HepG2 (cell line): ENCODE data around the gene RBCK1. TPM values are rescaled to one million over a fixed set of nuclear protein-coding genes. Genes with fewer than 3 reads are reported as not detected.

ENCODE experiments used
- AGO2 ChIP-seq: fragments of 200-400 bp; formaldehyde crosslinking; optimal IDR thresholded peaks from 2 replicates; pipeline ENCODE3; 2017; ENCODE audit warnings: mild to moderate bottlenecking, low read depth, low read length, moderate library complexity
- RAD21 ChIP-seq: fragments of 450-650 bp; formaldehyde crosslinking; IDR thresholded peaks from 2 replicates; pipeline ENCODE4 v1.5.0; 2020; ENCODE audit warnings: mild to moderate bottlenecking
- polyA plus RNA-seq, 8 experiments: library from polyadenylated mRNA; depleted of rRNA in 3 of 8; stranded (reverse) in 7 of 8; unstranded in 1 of 8; fragments of >200 nt; fragmentation: Illumina TruSeq in 4 of 8; extraction: Trizol in 4 of 8; gene quantifications; 2 replicates each; pipeline versions ENCODE4 v1.2.1 to v1.2.3, GENCODE V29; 2011 to 2016; ENCODE audit warnings: low read depth in 4 of 8, missing spikeins in 1 of 8, mixed read lengths in 1 of 8; ENCODE audit not compliant: insufficient read depth in 1 of 8
- total RNA-seq, 5 experiments: library from RNA; depleted of rRNA; stranded (reverse); fragments of >200 nt; fragmentation: Illumina TruSeq; extraction: Trizol; gene quantifications; 2 replicates each; pipeline ENCODE4 v1.2.3, GENCODE V29; 2016; ENCODE audit warnings: low read depth in 1 of 5
- TF ChIP-seq, protein P1 (sequence below): sonication (generic); formaldehyde crosslinking; IDR thresholded peaks from 2 replicates; pipeline ENCODE4 v1.5.1; 2020; ENCODE audit warnings: missing genetic modification reagents, mild to moderate bottlenecking, borderline replicate concordance
- TF ChIP-seq, protein P2 (sequence below): sonication (generic); formaldehyde crosslinking; IDR thresholded peaks from 2 replicates; pipeline ENCODE4 v1.4.0; 2020; ENCODE audit warnings: missing genetic modification reagents; ENCODE audit errors: not compliant biosample characterization
- TF ChIP-seq, protein P3 (sequence below): sonication (generic); formaldehyde crosslinking; IDR thresholded peaks from 2 replicates; pipeline ENCODE4 v1.4.0; 2020; ENCODE audit warnings: missing genetic modification reagents
- TF ChIP-seq, protein P4 (sequence below), 2 experiments: sonication (generic) in 1 of 2; formaldehyde crosslinking in 1 of 2; IDR thresholded peaks; 2 replicates each; pipeline versions ENCODE4 v1.6.1 to v1.9.0; 2014 to 2022; ENCODE audit warnings: antibody characterized with exemption in 1 of 2, borderline replicate concordance in 1 of 2, inconsistent platforms in 1 of 2, low read depth in 1 of 2, missing genetic modification reagents in 1 of 2
- TF ChIP-seq, protein P5 (sequence below): sonication (generic); formaldehyde crosslinking; IDR thresholded peaks from 2 replicates; pipeline ENCODE4 v1.5.1; 2020; ENCODE audit warnings: mild to moderate bottlenecking, missing genetic modification reagents, moderate library complexity

RBCK1 gene
- total and polyA plus RNA-seq, 2 of the 13 experiments (the other 11 are each of a cell fraction or from before 2014, with no cell fraction given): 149 to 215 TPM

DNA sequence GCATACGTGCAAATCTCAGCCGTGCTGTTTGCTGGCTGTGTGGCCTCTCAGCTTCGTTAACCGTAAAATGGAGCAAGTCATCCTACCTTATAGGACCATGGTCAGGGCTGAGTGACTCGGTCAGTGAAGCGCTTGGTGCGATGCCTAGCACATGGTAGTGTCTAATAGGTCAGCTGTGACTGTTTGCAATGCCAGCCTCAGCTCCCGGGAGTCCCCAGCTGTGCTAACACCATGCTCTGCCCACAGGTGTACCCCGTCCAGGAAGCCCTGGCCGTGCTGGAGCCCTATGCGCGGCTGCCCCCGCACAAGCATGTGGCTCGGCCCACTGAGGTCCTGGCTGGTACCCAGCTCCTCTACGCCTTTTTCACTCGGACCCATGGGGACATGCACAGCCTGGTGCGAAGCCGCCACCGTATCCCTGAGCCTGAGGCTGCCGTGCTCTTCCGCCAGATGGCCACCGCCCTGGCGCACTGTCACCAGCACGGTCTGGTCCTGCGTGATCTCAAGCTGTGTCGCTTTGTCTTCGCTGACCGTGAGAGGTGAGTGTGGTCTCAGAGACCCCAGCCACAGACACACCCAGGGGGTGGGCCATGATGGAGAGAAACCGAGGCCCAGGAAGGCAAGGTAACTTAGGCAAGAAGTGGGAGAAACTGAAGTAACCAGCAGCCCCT, 16.9 kb upstream of the RBCK1 start (continued):
- TF ChIP-seq, protein P1, sequence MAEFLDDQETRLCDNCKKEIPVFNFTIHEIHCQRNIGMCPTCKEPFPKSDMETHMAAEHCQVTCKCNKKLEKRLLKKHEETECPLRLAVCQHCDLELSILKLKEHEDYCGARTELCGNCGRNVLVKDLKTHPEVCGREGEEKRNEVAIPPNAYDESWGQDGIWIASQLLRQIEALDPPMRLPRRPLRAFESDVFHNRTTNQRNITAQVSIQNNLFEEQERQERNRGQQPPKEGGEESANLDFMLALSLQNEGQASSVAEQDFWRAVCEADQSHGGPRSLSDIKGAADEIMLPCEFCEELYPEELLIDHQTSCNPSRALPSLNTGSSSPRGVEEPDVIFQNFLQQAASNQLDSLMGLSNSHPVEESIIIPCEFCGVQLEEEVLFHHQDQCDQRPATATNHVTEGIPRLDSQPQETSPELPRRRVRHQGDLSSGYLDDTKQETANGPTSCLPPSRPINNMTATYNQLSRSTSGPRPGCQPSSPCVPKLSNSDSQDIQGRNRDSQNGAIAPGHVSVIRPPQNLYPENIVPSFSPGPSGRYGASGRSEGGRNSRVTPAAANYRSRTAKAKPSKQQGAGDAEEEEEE (CRISPR knock-in tag): 0 out of 2 replicates have a peak, but pooled peaks have one; percentile 28
- TF ChIP-seq, protein P2, sequence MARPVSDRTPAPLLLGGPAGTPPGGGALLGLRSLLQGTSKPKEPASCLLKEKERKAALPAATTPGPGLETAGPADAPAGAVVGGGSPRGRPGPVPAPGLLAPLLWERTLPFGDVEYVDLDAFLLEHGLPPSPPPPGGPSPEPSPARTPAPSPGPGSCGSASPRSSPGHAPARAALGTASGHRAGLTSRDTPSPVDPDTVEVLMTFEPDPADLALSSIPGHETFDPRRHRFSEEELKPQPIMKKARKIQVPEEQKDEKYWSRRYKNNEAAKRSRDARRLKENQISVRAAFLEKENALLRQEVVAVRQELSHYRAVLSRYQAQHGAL (CRISPR knock-in tag): no peak
- TF ChIP-seq RAD21 (CRISPR knock-in tag) (peak; percentile 36), AGO2 (peak; percentile 93)
- TF ChIP-seq, protein P3, sequence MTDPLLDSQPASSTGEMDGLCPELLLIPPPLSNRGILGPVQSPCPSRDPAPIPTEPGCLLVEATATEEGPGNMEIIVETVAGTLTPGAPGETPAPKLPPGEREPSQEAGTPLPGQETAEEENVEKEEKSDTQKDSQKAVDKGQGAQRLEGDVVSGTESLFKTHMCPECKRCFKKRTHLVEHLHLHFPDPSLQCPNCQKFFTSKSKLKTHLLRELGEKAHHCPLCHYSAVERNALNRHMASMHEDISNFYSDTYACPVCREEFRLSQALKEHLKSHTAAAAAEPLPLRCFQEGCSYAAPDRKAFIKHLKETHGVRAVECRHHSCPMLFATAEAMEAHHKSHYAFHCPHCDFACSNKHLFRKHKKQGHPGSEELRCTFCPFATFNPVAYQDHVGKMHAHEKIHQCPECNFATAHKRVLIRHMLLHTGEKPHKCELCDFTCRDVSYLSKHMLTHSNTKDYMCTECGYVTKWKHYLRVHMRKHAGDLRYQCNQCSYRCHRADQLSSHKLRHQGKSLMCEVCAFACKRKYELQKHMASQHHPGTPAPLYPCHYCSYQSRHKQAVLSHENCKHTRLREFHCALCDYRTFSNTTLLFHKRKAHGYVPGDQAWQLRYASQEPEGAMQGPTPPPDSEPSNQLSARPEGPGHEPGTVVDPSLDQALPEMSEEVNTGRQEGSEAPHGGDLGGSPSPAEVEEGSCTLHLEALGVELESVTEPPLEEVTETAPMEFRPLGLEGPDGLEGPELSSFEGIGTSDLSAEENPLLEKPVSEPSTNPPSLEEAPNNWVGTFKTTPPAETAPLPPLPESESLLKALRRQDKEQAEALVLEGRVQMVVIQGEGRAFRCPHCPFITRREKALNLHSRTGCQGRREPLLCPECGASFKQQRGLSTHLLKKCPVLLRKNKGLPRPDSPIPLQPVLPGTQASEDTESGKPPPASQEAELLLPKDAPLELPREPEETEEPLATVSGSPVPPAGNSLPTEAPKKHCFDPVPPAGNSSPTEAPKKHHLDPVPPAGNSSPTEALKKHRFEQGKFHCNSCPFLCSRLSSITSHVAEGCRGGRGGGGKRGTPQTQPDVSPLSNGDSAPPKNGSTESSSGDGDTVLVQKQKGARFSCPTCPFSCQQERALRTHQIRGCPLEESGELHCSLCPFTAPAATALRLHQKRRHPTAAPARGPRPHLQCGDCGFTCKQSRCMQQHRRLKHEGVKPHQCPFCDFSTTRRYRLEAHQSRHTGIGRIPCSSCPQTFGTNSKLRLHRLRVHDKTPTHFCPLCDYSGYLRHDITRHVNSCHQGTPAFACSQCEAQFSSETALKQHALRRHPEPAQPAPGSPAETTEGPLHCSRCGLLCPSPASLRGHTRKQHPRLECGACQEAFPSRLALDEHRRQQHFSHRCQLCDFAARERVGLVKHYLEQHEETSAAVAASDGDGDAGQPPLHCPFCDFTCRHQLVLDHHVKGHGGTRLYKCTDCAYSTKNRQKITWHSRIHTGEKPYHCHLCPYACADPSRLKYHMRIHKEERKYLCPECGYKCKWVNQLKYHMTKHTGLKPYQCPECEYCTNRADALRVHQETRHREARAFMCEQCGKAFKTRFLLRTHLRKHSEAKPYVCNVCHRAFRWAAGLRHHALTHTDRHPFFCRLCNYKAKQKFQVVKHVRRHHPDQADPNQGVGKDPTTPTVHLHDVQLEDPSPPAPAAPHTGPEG (CRISPR knock-in tag): no peak
- TF ChIP-seq, protein P4, sequence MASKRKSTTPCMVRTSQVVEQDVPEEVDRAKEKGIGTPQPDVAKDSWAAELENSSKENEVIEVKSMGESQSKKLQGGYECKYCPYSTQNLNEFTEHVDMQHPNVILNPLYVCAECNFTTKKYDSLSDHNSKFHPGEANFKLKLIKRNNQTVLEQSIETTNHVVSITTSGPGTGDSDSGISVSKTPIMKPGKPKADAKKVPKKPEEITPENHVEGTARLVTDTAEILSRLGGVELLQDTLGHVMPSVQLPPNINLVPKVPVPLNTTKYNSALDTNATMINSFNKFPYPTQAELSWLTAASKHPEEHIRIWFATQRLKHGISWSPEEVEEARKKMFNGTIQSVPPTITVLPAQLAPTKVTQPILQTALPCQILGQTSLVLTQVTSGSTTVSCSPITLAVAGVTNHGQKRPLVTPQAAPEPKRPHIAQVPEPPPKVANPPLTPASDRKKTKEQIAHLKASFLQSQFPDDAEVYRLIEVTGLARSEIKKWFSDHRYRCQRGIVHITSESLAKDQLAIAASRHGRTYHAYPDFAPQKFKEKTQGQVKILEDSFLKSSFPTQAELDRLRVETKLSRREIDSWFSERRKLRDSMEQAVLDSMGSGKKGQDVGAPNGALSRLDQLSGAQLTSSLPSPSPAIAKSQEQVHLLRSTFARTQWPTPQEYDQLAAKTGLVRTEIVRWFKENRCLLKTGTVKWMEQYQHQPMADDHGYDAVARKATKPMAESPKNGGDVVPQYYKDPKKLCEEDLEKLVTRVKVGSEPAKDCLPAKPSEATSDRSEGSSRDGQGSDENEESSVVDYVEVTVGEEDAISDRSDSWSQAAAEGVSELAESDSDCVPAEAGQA (IDR thresholded peaks at IDR 0.05; ENCODE audit: low read depth): no peak
- TF ChIP-seq, protein P4 (CRISPR knock-in tag; IDR thresholded peaks at IDR 0.05; ENCODE audit: borderline replicate concordance): no peak
- TF ChIP-seq, protein P5, sequence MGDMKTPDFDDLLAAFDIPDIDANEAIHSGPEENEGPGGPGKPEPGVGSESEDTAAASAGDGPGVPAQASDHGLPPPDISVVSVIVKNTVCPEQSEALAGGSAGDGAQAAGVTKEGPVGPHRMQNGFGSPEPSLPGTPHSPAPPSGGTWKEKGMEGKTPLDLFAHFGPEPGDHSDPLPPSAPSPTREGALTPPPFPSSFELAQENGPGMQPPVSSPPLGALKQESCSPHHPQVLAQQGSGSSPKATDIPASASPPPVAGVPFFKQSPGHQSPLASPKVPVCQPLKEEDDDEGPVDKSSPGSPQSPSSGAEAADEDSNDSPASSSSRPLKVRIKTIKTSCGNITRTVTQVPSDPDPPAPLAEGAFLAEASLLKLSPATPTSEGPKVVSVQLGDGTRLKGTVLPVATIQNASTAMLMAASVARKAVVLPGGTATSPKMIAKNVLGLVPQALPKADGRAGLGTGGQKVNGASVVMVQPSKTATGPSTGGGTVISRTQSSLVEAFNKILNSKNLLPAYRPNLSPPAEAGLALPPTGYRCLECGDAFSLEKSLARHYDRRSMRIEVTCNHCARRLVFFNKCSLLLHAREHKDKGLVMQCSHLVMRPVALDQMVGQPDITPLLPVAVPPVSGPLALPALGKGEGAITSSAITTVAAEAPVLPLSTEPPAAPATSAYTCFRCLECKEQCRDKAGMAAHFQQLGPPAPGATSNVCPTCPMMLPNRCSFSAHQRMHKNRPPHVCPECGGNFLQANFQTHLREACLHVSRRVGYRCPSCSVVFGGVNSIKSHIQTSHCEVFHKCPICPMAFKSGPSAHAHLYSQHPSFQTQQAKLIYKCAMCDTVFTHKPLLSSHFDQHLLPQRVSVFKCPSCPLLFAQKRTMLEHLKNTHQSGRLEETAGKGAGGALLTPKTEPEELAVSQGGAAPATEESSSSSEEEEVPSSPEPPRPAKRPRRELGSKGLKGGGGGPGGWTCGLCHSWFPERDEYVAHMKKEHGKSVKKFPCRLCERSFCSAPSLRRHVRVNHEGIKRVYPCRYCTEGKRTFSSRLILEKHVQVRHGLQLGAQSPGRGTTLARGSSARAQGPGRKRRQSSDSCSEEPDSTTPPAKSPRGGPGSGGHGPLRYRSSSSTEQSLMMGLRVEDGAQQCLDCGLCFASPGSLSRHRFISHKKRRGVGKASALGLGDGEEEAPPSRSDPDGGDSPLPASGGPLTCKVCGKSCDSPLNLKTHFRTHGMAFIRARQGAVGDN (CRISPR knock-in tag): peak; percentile 27; the same call in 1 of the 2 replicates
